ENCODE data around the gene PGS1.

The PGS1 gene

GRCh38 chr17:78428836-78429617 lies 50.6 kb downstream of the PGS1 start:
- Mint-ChIP-seq H3K27me3 (no peaks in the 10 kb centered on the region), H3K4me3 (no peak overlapping the region), H3K36me3 (peaks cover 36% of the 10 kb centered on the region), H3K27ac (no peak overlapping the region), H3K9me3 (no peaks in the 10 kb centered on the region), H3K4me1 (no peaks in the 10 kb centered on the region)
- no peak for ATAC-seq

- no peak overlapping the region for H3K27ac Mint-ChIP-seq
- H3K4me1 Mint-ChIP-seq, result no peaks in the 10 kb centered on the region
- H3K4me3 Mint-ChIP-seq, result no peak overlapping the region
- ATAC-seq, result no peak
- H3K27me3 Mint-ChIP-seq, result no peaks in the 10 kb centered on the region
- peaks cover 32% of the 10 kb centered on the region for H3K36me3 Mint-ChIP-seq
- H3K9me3 Mint-ChIP-seq, result no peaks in the 10 kb centered on the region
These were observed 51.2 kb downstream of the PGS1 start for GRCh38 chr17:78429618-78429995.

- Mint-ChIP-seq H3K9me3 (no peaks in the 10 kb centered on the region), H3K27me3 (peaks cover 9% of the 10 kb centered on the region), H3K4me1 (no peaks in the 10 kb centered on the region), H3K4me3 (no peak overlapping the region), H3K27ac (no peak overlapping the region), H3K36me3 (peaks cover 31% of the 10 kb centered on the region)
- no peak for ATAC-seq
These were observed 52.6 kb downstream of the PGS1 start for GRCh38 chr17:78430892-78431691.

GRCh38 chr17:78431692-78431958 lies 53.2 kb downstream of the PGS1 start:
- Mint-ChIP-seq H3K27ac (no peak overlapping the region), H3K36me3 (peaks cover 31% of the 10 kb centered on the region), H3K27me3 (peaks cover 13% of the 10 kb centered on the region), H3K9me3 (no peaks in the 10 kb centered on the region), H3K4me1 (no peaks in the 10 kb centered on the region), H3K4me3 (no peak overlapping the region)
- ATAC-seq, result no peak

GRCh38 chr17:78432226-78433012 lies 54.0 kb downstream of the PGS1 start:
- H3K27ac Mint-ChIP-seq, result no peak overlapping the region
- ATAC-seq, result no peak
- H3K36me3 Mint-ChIP-seq, result peaks cover 23% of the 10 kb centered on the region
- H3K4me3 Mint-ChIP-seq, result no peak overlapping the region
- H3K27me3 Mint-ChIP-seq, result peaks cover 21% of the 10 kb centered on the region
- H3K9me3 Mint-ChIP-seq, result no peaks in the 10 kb centered on the region
- peaks cover 4% of the 10 kb centered on the region for H3K4me1 Mint-ChIP-seq

- peaks cover 2% of the 10 kb centered on the region for H3K9me3 Mint-ChIP-seq
- H3K27me3 Mint-ChIP-seq, result peaks cover 29% of the 10 kb centered on the region
- H3K4me3 Mint-ChIP-seq, result no peak overlapping the region
- peak; percentile 21 for ATAC-seq
- no peak overlapping the region for H3K27ac Mint-ChIP-seq
- H3K4me1 Mint-ChIP-seq, result peaks cover 12% of the 10 kb centered on the region
- peaks cover 24% of the 10 kb centered on the region for H3K36me3 Mint-ChIP-seq
These were observed 54.7 kb downstream of the PGS1 start for GRCh38 chr17:78433013-78433727.

GRCh38 chr17:78433780-78434335 lies 55.4 kb downstream of the PGS1 start:
- ATAC-seq, result no peak
- Mint-ChIP-seq H3K4me1 (peaks cover 13% of the 10 kb centered on the region), H3K4me3 (no peak overlapping the region), H3K9me3 (peaks cover 3% of the 10 kb centered on the region), H3K36me3 (peaks cover 21% of the 10 kb centered on the region), H3K27me3 (peaks cover 35% of the 10 kb centered on the region), H3K27ac (no peak overlapping the region)

GRCh38 chr17:78434455-78435329 lies 56.2 kb downstream of the PGS1 start:
- Mint-ChIP-seq H3K27me3 (peaks cover 35% of the 10 kb centered on the region), H3K4me1 (peaks cover 13% of the 10 kb centered on the region), H3K4me3 (no peak overlapping the region), H3K27ac (no peak overlapping the region), H3K9me3 (peaks cover 3% of the 10 kb centered on the region), H3K36me3 (peaks cover 12% of the 10 kb centered on the region)
- ATAC-seq, result no peak

- H3K36me3 Mint-ChIP-seq, result peaks cover 6% of the 10 kb centered on the region
- peaks cover 13% of the 10 kb centered on the region for H3K4me1 Mint-ChIP-seq
- peaks cover 35% of the 10 kb centered on the region for H3K27me3 Mint-ChIP-seq
- ATAC-seq, result no peak
- H3K9me3 Mint-ChIP-seq, result peaks cover 3% of the 10 kb centered on the region
- H3K27ac Mint-ChIP-seq, result no peak overlapping the region
- no peak overlapping the region for H3K4me3 Mint-ChIP-seq
These were observed 57.0 kb downstream of the PGS1 start for GRCh38 chr17:78435330-78436005.

GRCh38 chr17:78437508-78438169 lies 59.2 kb downstream of the PGS1 start:
- ATAC-seq, result no peak
- Mint-ChIP-seq H3K27ac (peak overlapping the region; percentile 66), H3K36me3 (peaks cover 6% of the 10 kb centered on the region), H3K4me1 (peaks cover 13% of the 10 kb centered on the region), H3K4me3 (no peak overlapping the region), H3K27me3 (peaks cover 35% of the 10 kb centered on the region), H3K9me3 (peaks cover 3% of the 10 kb centered on the region)

- H3K27ac Mint-ChIP-seq, result peak overlapping the region; percentile 66
- H3K4me1 Mint-ChIP-seq, result peaks cover 13% of the 10 kb centered on the region
- peaks cover 6% of the 10 kb centered on the region for H3K36me3 Mint-ChIP-seq
- peaks cover 35% of the 10 kb centered on the region for H3K27me3 Mint-ChIP-seq
- H3K4me3 Mint-ChIP-seq, result peak overlapping the region; percentile 41
- peaks cover 3% of the 10 kb centered on the region for H3K9me3 Mint-ChIP-seq
- ATAC-seq, result no peak
These were observed 59.8 kb downstream of the PGS1 start for GRCh38 chr17:78438271-78438691.

GRCh38 chr17:78438694-78439325 lies 60.4 kb downstream of the PGS1 start:
- ATAC-seq, result no peak
- Mint-ChIP-seq H3K4me3 (no peak overlapping the region), H3K4me1 (peaks cover 13% of the 10 kb centered on the region), H3K27ac (no peak overlapping the region), H3K9me3 (peaks cover 3% of the 10 kb centered on the region), H3K27me3 (peaks cover 35% of the 10 kb centered on the region), H3K36me3 (peaks cover 6% of the 10 kb centered on the region)

Data from stimulated activated memory B cell treated with anti-CD40 and anti-IgM and Interleukin-4, amounts not matched to agents 10 μg/mL and 1 μg/mL and 100 μg/mL, for 72 hours (primary cell).